ENCODE results near the gene CDC45.

Gene CDC45

DNA sequence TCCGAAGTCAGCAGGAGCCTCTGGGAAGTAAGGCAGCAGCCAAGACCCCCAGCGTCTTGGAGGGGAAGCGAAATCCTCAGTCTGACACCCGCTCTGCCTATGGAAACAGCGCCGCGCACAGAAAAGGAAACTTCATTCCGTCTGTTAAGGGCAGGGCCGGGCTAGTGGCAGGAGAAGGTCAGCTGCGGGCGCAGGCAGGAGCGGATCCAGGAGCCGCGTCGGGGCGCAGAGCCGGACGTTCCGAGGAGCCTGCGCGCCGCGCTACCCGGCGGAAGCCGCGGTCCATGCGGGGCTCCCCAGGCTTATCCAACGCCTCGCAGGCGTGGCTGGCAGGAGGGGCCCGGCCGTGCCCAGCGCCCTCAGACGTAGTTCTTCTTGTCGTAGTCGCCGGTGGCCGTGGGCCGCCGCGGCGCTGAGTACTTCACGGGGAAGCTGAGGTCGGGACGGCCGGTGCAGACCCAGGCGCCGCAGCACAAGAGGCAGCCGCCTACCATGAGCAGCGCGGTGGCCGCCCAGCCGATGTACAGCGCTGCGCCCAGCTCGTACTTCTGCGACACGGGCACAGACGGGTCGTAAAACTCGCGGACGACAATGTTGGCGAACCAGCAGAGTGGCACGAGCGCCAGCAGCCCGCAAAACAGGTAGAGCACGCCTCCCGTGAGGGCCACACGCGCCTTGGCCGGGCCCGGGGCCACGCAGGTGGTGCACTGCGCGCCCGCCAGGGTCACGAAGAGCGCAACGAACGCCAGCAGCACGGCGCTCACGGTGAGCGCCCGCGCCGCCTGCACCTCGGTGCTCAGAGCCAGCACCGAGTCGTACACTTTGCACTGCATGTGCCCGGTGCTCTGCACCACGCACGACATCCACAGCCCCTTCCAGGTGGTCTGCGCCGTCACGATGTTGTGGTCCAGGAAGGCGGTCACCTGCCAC lies 43.8 kb downstream of the CDC45 start:
- Histone ChIP-seq H3K9me3 (ENCODE audit: control insufficient read depth, insufficient read depth, low read depth, low read length) (no peaks in the 10 kb centered on the region), H3K36me3 (ENCODE audit: control insufficient read depth in 2 of 2, insufficient read depth in 1 of 2, low read length in 2 of 2) (peaks cover 0 to 35% of the 10 kb centered on the region in 2 experiments; a peak in 1 of 3 replicates), H3K27ac (ENCODE audit: extremely low read depth, low read depth, low read length) (no peak overlapping the region), H3K4me1 (ENCODE audit: control insufficient read depth, insufficient read depth, low read length) (no peaks in the 10 kb centered on the region), H3K4me3 (ENCODE audit: low read depth, low read length) (no peak overlapping the region)
- CTCF ChIA-PET: interaction anchor here (0.6 to 1.1 kb wide), 2 partner anchors 106 to 447 kb away, joined by 3 to 4 read pairs; no protein-coding TSS in a partner anchor
- TF ChIP-seq, protein P1, sequence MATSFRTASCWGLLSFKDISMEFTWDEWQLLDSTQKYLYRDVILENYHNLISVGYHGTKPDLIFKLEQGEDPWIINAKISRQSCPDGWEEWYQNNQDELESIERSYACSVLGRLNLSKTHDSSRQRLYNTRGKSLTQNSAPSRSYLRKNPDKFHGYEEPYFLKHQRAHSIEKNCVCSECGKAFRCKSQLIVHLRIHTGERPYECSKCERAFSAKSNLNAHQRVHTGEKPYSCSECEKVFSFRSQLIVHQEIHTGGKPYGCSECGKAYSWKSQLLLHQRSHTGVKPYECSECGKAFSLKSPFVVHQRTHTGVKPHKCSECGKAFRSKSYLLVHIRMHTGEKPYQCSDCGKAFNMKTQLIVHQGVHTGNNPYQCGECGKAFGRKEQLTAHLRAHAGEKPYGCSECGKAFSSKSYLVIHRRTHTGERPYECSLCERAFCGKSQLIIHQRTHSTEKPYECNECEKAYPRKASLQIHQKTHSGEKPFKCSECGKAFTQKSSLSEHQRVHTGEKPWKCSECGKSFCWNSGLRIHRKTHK (tag by site-specific recombination; IDR thresholded peaks at IDR 0.05): no peak
- TF ChIP-seq ZNF394 (tag by site-specific recombination; IDR thresholded peaks at IDR 0.05; ENCODE audit: borderline replicate concordance) (no peak), ZNF785 (tag by site-specific recombination; IDR thresholded peaks at IDR 0.05) (no peak), ZNF645 (tag by site-specific recombination; IDR thresholded peaks at IDR 0.05) (no peak), ZNF692 (tag by site-specific recombination; IDR thresholded peaks at IDR 0.05) (no peak), ZNF23 (tag by site-specific recombination; IDR thresholded peaks at IDR 0.05; ENCODE audit: borderline replicate concordance) (no peak), ZNF324 (tag by site-specific recombination; IDR thresholded peaks at IDR 0.05) (no peak), KLF7 (tag by site-specific recombination; IDR thresholded peaks at IDR 0.05; ENCODE audit: borderline replicate concordance) (no peak), ZNF747 (tag by site-specific recombination; IDR thresholded peaks at IDR 0.05) (no peak), ZNF624 (tag by site-specific recombination; IDR thresholded peaks at IDR 0.05) (no peak), PRDM1 (tag by site-specific recombination; IDR thresholded peaks at IDR 0.05) (no peak), MEIS1 (CRISPR knock-in tag; IDR thresholded peaks at IDR 0.05; ENCODE audit: borderline replicate concordance) (no peak), TRIM28 (IDR thresholded peaks at IDR 0.05; ENCODE audit: borderline replicate concordance, low read length) (no peak), ZBTB11 (tag by site-specific recombination; conservative IDR thresholded peaks at IDR 0.05; ENCODE audit: low read depth) (no peak)
- POLR2A ChIA-PET: no interaction called here

Data from HEK293 (cell line).